ENCODE results near the gene STXBP5. TPM values are rescaled to one million over a fixed set of nuclear protein-coding genes. Genes with fewer than 3 reads are reported as not detected.

The STXBP5 gene
- total and polyA plus RNA-seq, 4 donors = 1.9 to 8.9 (median 4.8) TPM

GRCh38 chr6:147246853-147247635 is 42.8 kb downstream of the STXBP5 start:
- WGBS = 99% methylated on average over 5 of the region's 5 CpGs
- H3K27ac ChIP-seq (ENCODE audit: low read depth in 1 of 2, low read length in 2 of 2) = no peak overlapping the region
- H3K9ac ChIP-seq (ENCODE audit: low read depth in 1 of 2, low read length in 2 of 2) = no peak overlapping the region
- no peaks in the 10 kb centered on the region for H3K27me3 ChIP-seq (ENCODE audit: control insufficient read depth in 4 of 4, insufficient read depth in 4 of 4, low read length in 3 of 4)
- TF ChIP-seq FOXA2 (IDR thresholded peaks at IDR 0.05) (no peak), ZBTB33 (IDR thresholded peaks at IDR 0.05) (no peak), TAF1 (conservative IDR thresholded peaks at IDR 0.05) (no peak), HNF4A (conservative IDR thresholded peaks at IDR 0.05) (no peak), HNF4G (IDR thresholded peaks at IDR 0.05) (no peak), GABPA (IDR thresholded peaks at IDR 0.05 in 1 of 2, conservative IDR thresholded peaks at IDR 0.05 in 1 of 2) (no peak), YY1 (IDR thresholded peaks at IDR 0.05) (no peak), RAD21 (IDR thresholded peaks at IDR 0.05) (no peak), CTCF (IDR thresholded peaks at IDR 0.05; ENCODE audit: low read depth, low read length, missing input control) (no peak), JUND (IDR thresholded peaks at IDR 0.05) (no peak), NR2F2 (IDR thresholded peaks at IDR 0.05) (no peak), MAX (IDR thresholded peaks at IDR 0.05) (no peak), REST (IDR thresholded peaks at IDR 0.05) (no peak), FOXA1 (IDR thresholded peaks at IDR 0.05) (no peak), RXRA (IDR thresholded peaks at IDR 0.05) (no peak), EGR1 (IDR thresholded peaks at IDR 0.05; ENCODE audit: low read depth in 2 of 2) (no peak), SP1 (IDR thresholded peaks at IDR 0.05) (no peak), ATF3 (IDR thresholded peaks at IDR 0.05) (no peak)
- H3K4me1 ChIP-seq (ENCODE audit: control insufficient read depth in 4 of 4, insufficient read depth in 4 of 4, low read length in 3 of 4) = no peaks in the 10 kb centered on the region
- H3K4me3 ChIP-seq (ENCODE audit: low read depth in 1 of 3, low read length in 3 of 3) = no peak overlapping the region
- no peak for DNase-seq (ENCODE audit: low spot score)
- no peaks in the 10 kb centered on the region for H3K9me3 ChIP-seq (ENCODE audit: control insufficient read depth in 4 of 4, low read length in 3 of 4)
- peaks cover 0 to 5% (median 2%) of the 10 kb centered on the region in 4 donors for H3K36me3 ChIP-seq (ENCODE audit: control insufficient read depth in 4 of 4, insufficient read depth in 3 of 4, low read depth in 1 of 4, low read length in 3 of 4)

All from liver (tissue), 9 donors.